Tibial nerve (tissue), 4 donors: ENCODE results near the gene MAGI2. TPM values are rescaled to one million over a fixed set of nuclear protein-coding genes. Genes with fewer than 3 reads are reported as not detected.

Source experiments
- DNase-seq, 2 donors: peaks; one replicate each; pipeline ENCODE4 v3.0.0-alpha.2; 2019; ENCODE audit warnings: low spot score in 2 of 2
- H3K27ac ChIP-seq, 4 donors: fragments of 200-600 bp; sonication (generic) in 3 of 4; one replicate each; pipeline ENCODE4 v1.5.1; 2017 to 2019; ENCODE audit warnings: mild to moderate bottlenecking in 1 of 4
- H3K27me3 ChIP-seq, 2 donors: fragments of 200-600 bp; sonication (generic) in 1 of 2; one replicate each; pipeline versions ENCODE4 v1.5.1 to v1.6.0; 2017 to 2019
- H3K36me3 ChIP-seq, 3 donors: fragments of 200-600 bp; sonication (generic); one replicate each; pipeline ENCODE4 v1.5.1; 2018 to 2019
- H3K4me1 ChIP-seq, 4 donors: fragments of 200-600 bp; sonication (generic) in 3 of 4; one replicate each; pipeline ENCODE4 v1.5.1; 2017 to 2019
- H3K4me3 ChIP-seq, 4 donors: fragments of 200-600 bp; sonication (generic) in 3 of 4; one replicate each; pipeline ENCODE4 v1.5.1; 2017 to 2019; ENCODE audit warnings: mild to moderate bottlenecking in 1 of 4, moderate library complexity in 1 of 4
- H3K9me3 ChIP-seq, 4 donors: fragments of 200-600 bp; sonication (generic) in 3 of 4; one replicate each; pipeline ENCODE4 v1.5.1; 2017 to 2019
- EP300 ChIP-seq, 2 donors: sonication (generic); formaldehyde crosslinking; IDR thresholded peaks; one replicate each; pipeline ENCODE4 v1.6.1; 2017; ENCODE audit warnings: antibody characterized with exemption in 2 of 2, mild to moderate bottlenecking in 1 of 2
- POLR2A ChIP-seq, 2 donors: fragments of 450-650 bp; IDR thresholded peaks; one replicate each; pipeline ENCODE4 v1.6.1; 2017; ENCODE audit warnings: antibody characterized with exemption in 2 of 2, mild to moderate bottlenecking in 2 of 2, moderate library complexity in 2 of 2
- WGBS, 2 donors: methylation state at CpG; one replicate each; pipeline ENCODE4 v1.1.5; 2018; 5-methylcytosine and 5-hydroxymethylcytosine counted together
- total RNA-seq, 4 donors: library from RNA; depleted of rRNA; stranded (reverse); fragments of >200 nt; gene quantifications; one replicate each; pipeline ENCODE4 v1.1.0, GENCODE V29; 2016
- TF ChIP-seq, protein P1 (sequence below), 5 experiments: fragments of 200-600 bp in 3 of 5; fragments of 450-650 bp in 2 of 5; sonication (generic) in 3 of 5; IDR thresholded peaks; one replicate each; pipeline ENCODE4 v1.5.1; 2016 to 2019; ENCODE audit warnings: antibody characterized with exemption in 5 of 5, mild to moderate bottlenecking in 3 of 5, moderate library complexity in 2 of 5

The MAGI2 gene
- total RNA-seq, 4 donors from 2014 or later: 33.6 to 58.2 (median 55.6) TPM

DNA sequence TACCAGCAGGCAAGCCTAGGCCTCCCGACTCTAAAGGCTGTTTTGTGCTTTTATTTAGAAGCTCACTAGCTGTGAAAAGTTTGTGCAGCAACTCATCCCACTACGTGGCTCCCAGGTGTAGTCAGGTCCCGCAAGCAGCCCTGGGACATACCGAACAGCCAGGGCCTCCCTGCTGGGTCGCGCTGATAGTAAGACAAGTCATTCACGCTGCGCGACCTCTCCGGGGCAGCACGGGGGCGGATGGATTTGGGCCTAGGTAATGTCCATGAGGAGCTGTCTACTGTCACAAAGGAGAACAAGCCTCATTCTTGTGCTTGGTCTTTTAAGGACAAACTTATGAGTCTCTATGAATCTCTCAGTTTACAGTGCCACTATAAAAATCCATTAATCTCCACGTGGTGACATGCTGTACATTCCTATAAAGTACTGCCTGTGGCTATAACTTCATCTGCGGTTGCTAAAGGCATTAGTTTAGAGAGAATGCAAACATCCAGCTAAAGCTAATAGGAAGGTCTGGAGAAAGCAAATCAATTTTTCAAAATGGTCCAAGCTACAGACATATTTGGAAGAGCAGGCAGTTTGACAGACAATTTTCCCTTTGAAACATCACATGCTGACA lies 1108.1 kb downstream of the MAGI2 start:
- H3K27me3 ChIP-seq: no peaks in the 10 kb centered on the region
- DNase-seq: no peak
- no peak overlapping the region for H3K4me3 ChIP-seq
- H3K9me3 ChIP-seq: no peaks in the 10 kb centered on the region
- H3K36me3 ChIP-seq: peaks cover 0 to 6% (median 0%) of the 10 kb centered on the region in 3 donors
- 75 to 87% methylated on average over 14 of the region's 14 CpGs for WGBS, 2 donors
- H3K27ac ChIP-seq: no peak overlapping the region
- TF ChIP-seq, protein P1, sequence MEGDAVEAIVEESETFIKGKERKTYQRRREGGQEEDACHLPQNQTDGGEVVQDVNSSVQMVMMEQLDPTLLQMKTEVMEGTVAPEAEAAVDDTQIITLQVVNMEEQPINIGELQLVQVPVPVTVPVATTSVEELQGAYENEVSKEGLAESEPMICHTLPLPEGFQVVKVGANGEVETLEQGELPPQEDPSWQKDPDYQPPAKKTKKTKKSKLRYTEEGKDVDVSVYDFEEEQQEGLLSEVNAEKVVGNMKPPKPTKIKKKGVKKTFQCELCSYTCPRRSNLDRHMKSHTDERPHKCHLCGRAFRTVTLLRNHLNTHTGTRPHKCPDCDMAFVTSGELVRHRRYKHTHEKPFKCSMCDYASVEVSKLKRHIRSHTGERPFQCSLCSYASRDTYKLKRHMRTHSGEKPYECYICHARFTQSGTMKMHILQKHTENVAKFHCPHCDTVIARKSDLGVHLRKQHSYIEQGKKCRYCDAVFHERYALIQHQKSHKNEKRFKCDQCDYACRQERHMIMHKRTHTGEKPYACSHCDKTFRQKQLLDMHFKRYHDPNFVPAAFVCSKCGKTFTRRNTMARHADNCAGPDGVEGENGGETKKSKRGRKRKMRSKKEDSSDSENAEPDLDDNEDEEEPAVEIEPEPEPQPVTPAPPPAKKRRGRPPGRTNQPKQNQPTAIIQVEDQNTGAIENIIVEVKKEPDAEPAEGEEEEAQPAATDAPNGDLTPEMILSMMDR (IDR thresholded peaks at IDR 0.05): no peak
- no peak for TF ChIP-seq POLR2A (IDR thresholded peaks at IDR 0.05)
- TF ChIP-seq EP300 (IDR thresholded peaks at IDR 0.05): no peak
- H3K4me1 ChIP-seq: no peaks in the 10 kb centered on the region

DNA sequence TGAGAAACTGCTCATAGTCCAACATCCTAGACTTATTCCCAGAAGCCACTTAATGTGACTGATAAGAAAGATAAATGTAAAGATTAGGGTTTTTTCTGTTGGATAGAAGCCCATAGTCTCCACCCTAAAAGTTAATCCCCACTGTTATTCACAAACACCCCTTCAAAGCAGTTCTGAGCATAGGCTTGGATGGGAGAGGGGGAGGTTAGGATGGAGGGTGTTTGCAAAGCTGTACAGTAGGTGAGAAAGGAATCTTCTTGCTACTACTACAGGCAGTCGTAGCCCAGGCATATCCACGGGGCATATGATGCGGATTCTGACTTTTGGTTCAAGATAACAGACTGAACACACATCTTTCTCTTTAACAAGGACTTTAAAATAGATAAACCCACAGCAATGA lies 1119.0 kb downstream of the MAGI2 start:
- WGBS, 2 donors: 87 to 95% methylated on average over 3 of the region's 3 CpGs
- Histone ChIP-seq H3K9me3 (no peaks in the 10 kb centered on the region), H3K4me3 (no peak overlapping the region), H3K4me1 (no peaks in the 10 kb centered on the region), H3K36me3 (no peaks in the 10 kb centered on the region), H3K27me3 (no peaks in the 10 kb centered on the region), H3K27ac (no peak overlapping the region)
- DNase-seq: no peak
- TF ChIP-seq, protein P1 (IDR thresholded peaks at IDR 0.05): no peak
- TF ChIP-seq POLR2A (IDR thresholded peaks at IDR 0.05): no peak
- no peak for TF ChIP-seq EP300 (IDR thresholded peaks at IDR 0.05)

DNA sequence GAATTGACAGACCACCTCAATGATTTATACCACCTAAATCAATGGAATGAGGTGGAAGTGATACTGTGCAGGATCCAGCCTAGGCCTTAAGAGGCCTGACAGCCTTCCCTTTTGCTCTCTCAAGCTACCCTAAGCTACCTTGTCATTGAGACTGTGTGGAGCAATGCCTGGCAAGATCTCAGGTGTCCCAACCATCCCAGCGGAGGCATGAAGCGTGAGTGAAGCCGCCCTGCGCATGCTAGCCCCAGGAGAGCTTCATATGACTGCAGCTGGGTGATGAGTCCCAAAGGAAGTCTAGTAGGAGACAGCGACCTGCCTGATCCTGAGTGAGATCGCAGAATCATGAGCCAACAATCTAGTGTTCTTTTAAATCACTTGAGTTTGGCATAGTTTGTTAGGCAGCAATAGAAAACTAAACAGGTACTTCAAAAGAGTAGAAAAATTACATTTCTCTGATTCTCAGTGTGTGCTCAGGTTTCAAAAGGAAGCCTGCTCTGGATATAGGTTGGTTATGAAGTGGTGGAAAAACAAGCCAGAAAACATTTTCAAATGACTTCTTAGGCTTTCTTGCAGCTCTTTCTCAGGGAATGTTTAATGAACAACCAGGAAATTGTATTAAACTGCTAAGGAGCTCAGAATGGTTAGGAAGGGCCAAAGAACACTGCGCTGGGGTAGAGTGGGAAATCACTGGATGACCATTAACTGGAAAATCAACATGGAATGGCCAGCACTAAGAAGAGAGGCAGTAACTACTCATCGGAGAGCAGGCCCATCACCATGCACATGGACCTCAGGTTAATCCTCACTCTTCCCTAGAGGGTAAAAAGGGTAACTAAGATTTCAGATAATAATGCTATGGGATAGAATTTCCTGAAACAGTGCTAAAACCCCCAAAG lies 1119.7 kb downstream of the MAGI2 start:
- H3K9me3 ChIP-seq: no peaks in the 10 kb centered on the region
- H3K4me3 ChIP-seq: no peak overlapping the region
- no peak for DNase-seq
- TF ChIP-seq EP300 (IDR thresholded peaks at IDR 0.05) (no peak), POLR2A (IDR thresholded peaks at IDR 0.05) (no peak)
- TF ChIP-seq, protein P1 (IDR thresholded peaks at IDR 0.05): no peak
- WGBS, 2 donors: 90 to 92% methylated on average over 8 of the region's 8 CpGs
- H3K27ac ChIP-seq: no peak overlapping the region
- H3K4me1 ChIP-seq: no peaks in the 10 kb centered on the region
- no peaks in the 10 kb centered on the region for H3K36me3 ChIP-seq
- H3K27me3 ChIP-seq: no peaks in the 10 kb centered on the region

DNA sequence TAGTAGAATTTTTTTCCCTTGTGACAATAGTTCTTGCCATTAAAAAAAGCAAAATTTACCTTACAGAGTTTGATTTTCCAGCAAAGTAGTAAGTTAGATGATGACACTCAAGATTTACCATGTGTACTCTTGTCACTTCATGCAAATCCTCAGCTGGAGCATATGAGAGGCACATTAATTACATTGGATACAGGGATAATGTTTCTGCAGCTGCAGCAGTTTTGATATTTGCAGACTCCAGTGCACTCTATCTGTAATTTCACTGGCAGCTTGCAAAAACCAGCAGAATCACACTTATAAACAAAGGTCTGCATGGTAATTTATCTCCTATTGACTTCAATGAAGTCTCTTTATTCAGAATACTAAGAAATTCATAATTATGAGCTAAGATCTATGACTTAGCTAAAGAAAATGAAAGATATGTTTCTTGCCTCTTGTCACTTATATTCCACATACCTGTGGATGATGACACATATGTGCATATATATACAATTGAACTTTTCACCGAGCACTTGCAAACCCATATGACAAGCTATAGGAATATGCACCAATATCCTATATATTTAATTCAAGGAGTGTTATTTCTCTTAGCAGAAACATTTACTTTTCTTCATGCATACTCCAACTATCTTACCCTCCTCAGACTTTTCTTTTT lies 1124.3 kb downstream of the MAGI2 start:
- Histone ChIP-seq H3K4me3 (no peak overlapping the region), H3K9me3 (no peaks in the 10 kb centered on the region), H3K36me3 (no peaks in the 10 kb centered on the region), H3K27me3 (no peaks in the 10 kb centered on the region), H3K27ac (no peak overlapping the region), H3K4me1 (no peaks in the 10 kb centered on the region)
- TF ChIP-seq EP300 (IDR thresholded peaks at IDR 0.05) (no peak), POLR2A (IDR thresholded peaks at IDR 0.05) (no peak)
- TF ChIP-seq, protein P1 (IDR thresholded peaks at IDR 0.05): no peak
- 49 to 55% methylated on average over 1 of the region's 1 CpG for WGBS, 2 donors
- DNase-seq: no peak

DNA sequence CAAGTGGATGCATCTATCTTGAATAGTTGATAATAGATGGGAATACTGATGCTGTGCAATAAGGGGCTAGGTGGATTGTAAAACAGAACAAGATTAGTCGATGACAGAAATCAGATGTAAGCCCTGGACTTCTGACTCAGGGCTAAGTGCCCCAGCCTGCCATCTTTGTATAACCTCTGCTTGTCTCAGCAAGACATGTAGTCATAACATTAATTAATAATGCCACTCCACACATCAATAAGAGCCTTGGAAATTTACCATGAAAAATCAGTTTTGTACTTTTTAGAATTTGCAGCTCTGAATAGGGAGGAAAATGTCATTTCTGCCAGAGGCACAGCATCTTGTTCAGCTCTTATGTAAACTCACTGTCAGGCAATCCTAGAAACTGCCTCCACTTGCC lies 1125.7 kb downstream of the MAGI2 start:
- no peaks in the 10 kb centered on the region for H3K36me3 ChIP-seq
- H3K9me3 ChIP-seq: no peaks in the 10 kb centered on the region
- H3K27me3 ChIP-seq: no peaks in the 10 kb centered on the region
- no peak for DNase-seq
- WGBS, 2 donors: 88 to 96% methylated on average over 1 of the region's 1 CpG
- no peaks in the 10 kb centered on the region for H3K4me1 ChIP-seq
- TF ChIP-seq, protein P1 (IDR thresholded peaks at IDR 0.05): no peak
- TF ChIP-seq EP300 (IDR thresholded peaks at IDR 0.05) (no peak), POLR2A (IDR thresholded peaks at IDR 0.05) (no peak)
- no peak overlapping the region for H3K27ac ChIP-seq
- no peak overlapping the region for H3K4me3 ChIP-seq
